Bone marrow (tissue), 2 donors: ENCODE data around the gene FOXD4L1.
"Not testable (repeated sequence)": the region's sequence is repeated elsewhere in the genome, so short reads cannot be mapped to it uniquely, and the experiment has no call there.

Source experiments
- DNase-seq, 2 donors: peaks; one replicate each; lab custom pipeline; 2025; lab: John Stamatoyannopoulos, UW

The FOXD4L1 gene

DNA sequence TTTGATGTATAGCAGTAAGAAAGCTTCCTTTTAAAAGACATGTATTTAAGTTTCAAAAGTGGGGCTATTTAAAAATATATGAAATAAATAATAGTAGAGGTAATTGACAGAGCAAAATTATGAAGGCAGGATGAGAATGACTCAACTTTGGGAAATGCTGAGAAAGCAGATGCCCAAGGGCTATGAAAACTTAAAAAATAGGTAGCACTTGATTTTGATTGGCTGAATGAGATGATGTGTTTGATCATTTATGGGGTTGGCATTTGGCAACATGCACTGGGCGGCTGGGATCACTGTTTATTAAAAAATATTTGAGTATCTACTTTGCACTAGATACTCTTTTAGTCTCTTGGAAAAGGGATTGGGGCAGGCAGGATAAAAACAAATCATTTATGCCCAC lies 26.5 kb downstream of the FOXD4L1 start:
- not testable (repeated sequence) for DNase-seq

DNA sequence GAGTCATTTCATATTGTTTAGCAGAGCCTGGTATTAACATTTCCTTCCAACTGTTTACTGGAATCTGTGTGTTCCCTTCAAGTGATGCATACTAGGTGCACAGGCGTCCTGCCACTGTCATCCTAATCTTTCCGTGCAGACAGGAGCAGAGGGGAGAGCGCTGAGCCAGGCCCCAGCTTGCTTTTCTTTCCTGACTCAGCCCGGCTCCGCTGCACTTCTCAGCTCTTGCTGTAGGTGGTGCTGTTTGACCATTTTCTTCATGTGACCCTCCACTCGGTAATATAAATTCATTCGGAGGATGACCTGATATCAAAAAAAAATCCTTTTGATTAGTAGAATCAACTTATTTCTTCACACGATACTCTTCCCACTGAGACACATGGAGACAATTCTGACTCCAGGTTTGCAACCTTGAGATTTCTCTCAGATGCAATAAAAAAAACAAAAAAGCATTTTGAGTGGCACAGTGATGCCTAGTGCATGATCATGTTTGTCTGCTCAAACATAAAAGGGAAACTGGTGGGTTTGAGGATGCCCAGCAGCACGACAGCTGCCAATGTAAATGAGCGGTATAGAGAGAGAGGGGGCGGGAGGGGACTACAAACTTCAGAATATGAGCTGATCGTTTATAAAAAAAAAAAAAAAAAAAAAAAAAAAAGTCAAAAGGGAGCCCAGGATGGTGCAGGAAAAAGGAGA lies 29.0 kb downstream of the FOXD4L1 start:
- not testable (repeated sequence) for DNase-seq

DNA sequence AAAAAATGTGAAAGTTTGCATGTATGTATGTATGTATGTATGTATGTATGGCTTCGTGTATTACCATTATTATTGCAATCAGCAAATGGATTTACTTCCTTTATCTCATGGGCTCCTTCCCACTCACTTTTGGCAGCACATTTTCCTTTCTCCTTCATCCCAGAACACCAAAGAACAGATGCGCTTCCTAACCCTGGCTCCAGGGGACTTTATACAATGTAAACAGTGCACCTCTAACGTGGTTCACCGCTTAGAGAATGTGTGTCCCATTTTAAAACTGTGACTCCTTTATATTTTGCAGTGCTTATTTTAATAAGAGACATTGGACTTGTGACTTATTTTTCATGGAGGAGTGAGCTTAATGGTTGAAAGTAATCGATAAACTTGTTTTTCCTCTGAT lies 29.7 kb downstream of the FOXD4L1 start:
- not testable (repeated sequence) for DNase-seq

DNA sequence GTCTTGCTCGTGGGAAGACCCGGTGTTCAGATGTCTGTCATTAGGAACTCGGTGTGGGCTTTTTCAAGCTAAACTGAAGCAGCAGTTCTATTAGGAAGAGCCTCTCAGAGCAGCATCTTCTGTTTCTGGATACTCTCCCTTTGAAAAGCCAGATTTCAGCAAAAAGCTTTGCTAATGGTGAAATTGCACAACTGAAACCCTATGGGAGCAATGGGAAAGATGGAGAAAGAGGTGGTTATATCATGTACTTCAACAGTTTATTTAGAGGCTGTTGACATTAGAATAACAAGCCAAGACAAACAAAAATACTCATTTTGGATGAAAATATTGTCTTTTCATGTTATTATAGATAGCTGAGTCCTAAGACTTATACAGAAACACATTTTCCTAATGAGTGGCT lies 30.4 kb downstream of the FOXD4L1 start:
- DNase-seq: not testable (repeated sequence)

DNA sequence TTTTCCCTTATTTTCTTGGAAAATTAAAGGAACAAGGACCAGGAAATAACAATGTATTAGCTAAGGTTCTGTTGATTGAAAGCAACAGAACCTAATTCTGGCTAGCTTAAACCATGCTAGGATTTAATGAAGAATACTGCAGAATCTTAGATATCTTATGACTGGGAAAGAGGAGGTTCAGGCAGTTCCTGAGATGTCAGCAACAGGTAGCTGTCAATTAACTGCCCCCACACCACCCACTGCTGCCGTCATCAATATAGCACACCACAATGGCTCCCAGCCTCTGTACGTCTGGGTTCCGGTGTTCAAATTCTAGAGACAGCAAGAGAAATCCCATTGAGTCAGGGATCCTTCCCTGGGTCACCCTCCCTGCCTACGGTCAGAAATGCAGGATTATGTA lies 34.5 kb downstream of the FOXD4L1 start:
- not testable (repeated sequence) for DNase-seq

DNA sequence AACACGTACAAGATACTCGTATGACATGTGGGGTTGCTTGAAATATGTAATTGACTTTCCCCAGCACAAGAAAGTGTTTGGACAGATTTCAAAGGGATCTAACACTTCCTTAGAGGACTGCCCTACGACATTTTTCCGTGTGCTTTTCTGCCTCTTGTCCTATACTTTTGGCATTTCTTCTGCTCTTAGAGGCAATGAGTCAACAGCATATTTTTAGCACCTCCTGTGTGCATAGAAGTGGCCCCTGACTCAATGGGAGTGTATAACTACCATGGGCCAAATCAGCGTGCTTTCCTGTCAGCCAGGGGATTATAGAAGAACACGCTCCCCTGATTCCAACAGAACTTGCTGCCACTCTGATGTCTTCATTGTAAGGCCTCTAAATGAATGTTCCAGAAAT lies 38.1 kb downstream of the FOXD4L1 start:
- DNase-seq: not testable (repeated sequence)

DNA sequence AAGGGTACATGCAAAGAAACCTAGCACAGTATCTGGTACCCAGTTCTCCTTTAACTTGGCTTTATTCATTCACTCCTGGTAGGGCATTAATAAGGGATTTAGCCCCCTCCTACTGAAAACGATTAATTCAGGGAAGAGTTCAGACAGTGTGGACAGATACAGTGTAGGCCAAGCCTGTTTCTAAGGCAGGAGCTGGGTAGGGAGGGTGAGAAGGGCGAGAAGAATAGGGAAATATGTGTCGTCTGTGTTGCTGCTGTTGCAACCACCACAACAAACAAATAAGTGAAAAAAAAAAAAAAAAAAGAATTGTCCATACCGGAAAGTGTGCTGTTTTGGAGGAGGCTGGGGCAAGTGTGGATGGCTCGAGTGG lies 42.4 kb downstream of the FOXD4L1 start:
- not testable (repeated sequence) for DNase-seq

DNA sequence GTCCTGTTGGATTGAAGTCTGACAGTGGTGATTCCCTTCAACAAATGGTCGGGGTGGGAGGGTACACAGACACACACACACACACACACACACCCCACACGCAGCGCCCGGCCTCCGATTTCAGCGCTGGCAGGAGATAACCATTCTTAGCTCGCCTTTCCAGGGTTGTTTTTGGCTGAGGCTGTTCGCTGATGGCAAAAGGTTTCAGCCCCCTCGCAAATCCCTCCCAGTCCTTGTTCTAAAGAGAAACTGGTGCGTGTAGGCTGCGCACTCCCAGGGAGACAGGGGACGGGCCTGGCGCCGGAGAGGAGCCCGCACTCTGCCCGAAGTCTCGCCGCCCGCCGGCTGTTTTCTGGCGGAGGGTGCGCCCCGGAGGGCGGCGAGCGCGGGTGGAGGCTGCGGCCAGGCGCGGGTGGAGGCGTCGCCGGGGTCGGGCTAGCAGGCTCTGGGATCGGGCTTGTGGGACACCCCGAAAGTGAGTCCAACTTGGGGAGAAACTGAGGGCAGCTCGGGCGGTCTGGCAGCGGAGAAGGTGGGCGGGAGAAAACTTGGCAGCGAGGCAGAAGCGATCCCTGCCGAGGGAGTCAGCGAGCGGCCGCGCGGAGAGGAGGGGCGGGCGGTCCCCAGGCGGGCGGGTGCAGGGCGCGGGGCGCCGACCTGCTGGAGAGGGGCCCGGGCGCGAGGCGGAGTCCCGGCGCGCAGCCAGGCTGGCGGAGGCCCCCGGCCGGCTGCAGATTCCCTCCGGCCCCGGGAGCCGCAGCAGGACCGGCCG lies 42.9 kb downstream of the FOXD4L1 start:
- not testable (repeated sequence) for DNase-seq

DNA sequence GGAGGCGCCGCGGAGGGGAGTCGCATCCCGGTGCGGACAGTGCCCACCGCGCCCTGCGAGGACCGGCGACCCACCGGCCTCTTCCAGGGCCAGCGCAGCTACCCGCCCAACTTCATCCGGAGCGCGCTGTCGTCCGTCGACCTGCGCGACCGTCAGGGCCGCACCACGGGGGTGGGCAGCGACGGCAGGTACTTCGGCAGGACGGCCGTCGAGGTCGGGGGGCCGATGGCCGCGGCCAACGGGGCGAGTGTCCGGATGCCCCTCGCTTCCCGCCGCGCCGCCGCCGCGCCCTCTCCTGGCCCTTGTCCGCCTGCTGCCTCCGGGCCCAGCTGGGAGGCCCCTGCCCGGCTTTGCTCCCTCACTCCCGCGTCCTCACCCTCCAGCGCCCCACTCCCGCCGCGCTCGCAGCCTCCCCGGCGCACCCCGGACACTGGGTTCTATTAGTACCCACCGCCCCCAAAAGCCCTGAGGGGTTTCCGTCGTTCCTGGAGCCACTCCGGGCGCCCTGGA lies 43.6 kb downstream of the FOXD4L1 start:
- not testable (repeated sequence) for DNase-seq

DNA sequence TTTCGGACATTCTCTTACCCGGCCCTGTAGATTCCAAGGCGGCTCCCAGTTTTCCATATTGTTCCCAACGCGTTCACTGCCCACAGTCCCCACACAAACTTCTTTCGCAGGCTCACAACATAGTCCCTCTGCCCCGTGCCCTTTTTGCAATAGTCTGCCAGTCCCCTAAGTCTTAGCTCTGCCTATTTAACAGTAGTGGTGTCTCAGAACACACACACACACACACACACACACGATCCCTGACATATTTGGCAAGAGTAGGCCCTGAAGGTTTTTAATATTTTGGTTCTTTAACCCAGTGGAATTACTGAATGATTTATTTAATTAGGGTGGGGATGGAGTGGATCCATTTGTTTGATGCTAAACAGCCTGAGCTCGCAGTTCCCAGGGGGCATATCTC lies 44.1 kb downstream of the FOXD4L1 start:
- not testable (repeated sequence) for DNase-seq
